Adrenal gland (tissue), 12 donors: ENCODE measurements around the gene DMD. TPM values are rescaled to one million over a fixed set of nuclear protein-coding genes. Genes with fewer than 3 reads are reported as not detected.

Experiments
- DNase-seq, 7 donors: peaks; one replicate each; pipeline ENCODE4 v3.0.0-alpha.2; 2019 to 2020
- H3K27ac ChIP-seq, 5 donors: fragments of 200-600 bp; sonication (generic) in 4 of 5; 1 replicate in 3 of 5; 2 replicates in 2 of 5; pipeline versions ENCODE4 v1.5.1 to v1.8.0; 2016 to 2020; ENCODE audit warnings: mild to moderate bottlenecking in 1 of 5
- H3K27me3 ChIP-seq: fragments of 200-600 bp; 2 replicates; pipeline ENCODE4 v1.8.0; 2021
- H3K36me3 ChIP-seq, 2 donors: fragments of 200-600 bp; replicated peaks in 1 of 2; 1 replicate in 1 of 2; 2 replicates in 1 of 2; pipeline versions ENCODE4 v1.5.1 to v1.8.0; 2018 to 2022
- H3K4me1 ChIP-seq, 2 donors: fragments of 200-600 bp; replicated peaks in 1 of 2; 1 replicate in 1 of 2; 2 replicates in 1 of 2; pipeline versions ENCODE4 v1.5.1 to v1.8.0; 2018 to 2021
- H3K4me3 ChIP-seq, 4 donors: fragments of 200-600 bp; sonication (generic) in 3 of 4; one replicate each; pipeline ENCODE4 v1.5.1; 2016 to 2018
- H3K9me3 ChIP-seq, 3 donors: fragments of 200-600 bp; sonication (generic) in 1 of 3; replicated peaks in 1 of 3; 1 replicate in 2 of 3; 2 replicates in 1 of 3; pipeline versions ENCODE4 v1.5.1 to v1.8.0; 2016 to 2021
- CTCF ChIP-seq, 6 experiments: fragments of 450-650 bp in 4 of 6; fragments of 200-600 bp in 2 of 6; sonication (generic) in 1 of 6; IDR thresholded peaks; 1 replicate in 5 of 6; 2 replicates in 1 of 6; pipeline versions ENCODE4 v1.5.1 to v1.8.0; 2016 to 2021; ENCODE audit warnings: antibody characterized with exemption in 6 of 6, mild to moderate bottlenecking in 2 of 6, moderate library complexity in 1 of 6
- POLR2A ChIP-seq, 2 donors: fragments of 450-650 bp; IDR thresholded peaks; one replicate each; pipeline ENCODE4 v1.6.1; 2017; ENCODE audit warnings: antibody characterized with exemption in 2 of 2, mild to moderate bottlenecking in 2 of 2, moderate library complexity in 1 of 2
- WGBS, 4 donors: extraction: QIAGEN DNeasy Blood & Tissue Kit in 2 of 4; methylation state at CpG; one replicate each; pipeline versions ENCODE4 v1.1.5 to v1.1.7; 2013 to 2017; 5-methylcytosine and 5-hydroxymethylcytosine counted together
- intact Hi-C, 2 donors: fragments of 100-400 bp; cut with DNase I; formaldehyde crosslinking; loops; one replicate each; pipeline versions ENCODE4 v1.14.1 to v1.15.0; 2022 to 2023
- polyA plus RNA-seq, 3 donors: library from polyadenylated mRNA; stranded (reverse); fragments of 200-250 nt in 2 of 3; fragments of 350-450 nt in 1 of 3; fragmentation: Illumina TruSeq in 1 of 3; extraction: RNeasy Lipid Tissue Mini Kit (QIAGEN cat#74804) in 1 of 3; gene quantifications; one replicate each; pipeline ENCODE4 v1.2.3, GENCODE V29; 2013 to 2014
- total RNA-seq, 9 donors: library from RNA; depleted of rRNA in 4 of 9; stranded (reverse); fragments of >200 nt in 4 of 9; fragments of 120-200 nt in 1 of 9; fragmentation: NEBNext Ultra II Directional in 1 of 9; extraction: Animal tissue kit (Norgen Biotek cat#: 25700) in 1 of 9; gene quantifications; one replicate each; pipeline versions ENCODE4 v1.1.0 to v1.2.4, GENCODE V29; 2013 to 2023
- donor health status: healthy with polysubstance abuse.
- donor health status: Bipolar disorder and iron deficiency.
- donor health status: DM: yes; HTN: yes; CAD: no.
- donor health status: DM: no; HTN: no; CAD: no.
- donor health status: DM: no; HTN: no; CAD: no.
- donor health status: DM: yes; HTN: yes; CAD: no.

DMD gene
- total and polyA plus RNA-seq, 12 donors, result 14.6 to 89.7 (median 36.2) TPM

- 67 to 81% (median 72%) methylated on average over 3 to 6 of the region's 6 CpGs for WGBS, 4 donors
- intact Hi-C loops, result no loop called here
- no peaks in the 10 kb centered on the region for H3K36me3 ChIP-seq
Measured at GRCh38 chrX:31236231-31236630, 1975.1 kb downstream of the DMD start.

GRCh38 chrX:31233941-31234496, 1977.3 kb downstream of the DMD start:
- WGBS, 4 donors, result 55 to 88% (median 73%) methylated on average over 4 of the region's 4 CpGs
- no peak for DNase-seq
- H3K27ac ChIP-seq, result no peak overlapping the region
- intact Hi-C loops, result no loop called here
- H3K36me3 ChIP-seq, result no peaks in the 10 kb centered on the region
- no peaks in the 10 kb centered on the region for H3K9me3 ChIP-seq
- no peaks in the 10 kb centered on the region for H3K4me1 ChIP-seq
- TF ChIP-seq POLR2A (IDR thresholded peaks at IDR 0.05) (no peak), CTCF (IDR thresholded peaks at IDR 0.05) (no peak)
- H3K27me3 ChIP-seq, result no peaks in the 10 kb centered on the region
- H3K4me3 ChIP-seq, result no peak overlapping the region

More at GRCh38 chrX:31236231-31236630, 1975.1 kb downstream of the DMD start:
- TF ChIP-seq POLR2A (IDR thresholded peaks at IDR 0.05) (no peak), CTCF (IDR thresholded peaks at IDR 0.05) (no peak)
- Histone ChIP-seq H3K4me1 (no peaks in the 10 kb centered on the region), H3K9me3 (no peaks in the 10 kb centered on the region), H3K27me3 (no peaks in the 10 kb centered on the region), H3K27ac (no peak overlapping the region), H3K4me3 (no peak overlapping the region)
- no peak for DNase-seq

- WGBS, 4 donors, result 56 to 93% (median 80%) methylated on average over 2 to 3 of the region's 3 CpGs
- no peak overlapping the region for H3K4me3 ChIP-seq
- no peak overlapping the region for H3K27ac ChIP-seq
- DNase-seq, result no peak
- no peaks in the 10 kb centered on the region for H3K4me1 ChIP-seq
- no peaks in the 10 kb centered on the region for H3K9me3 ChIP-seq
- intact Hi-C loops, result no loop called here
- H3K27me3 ChIP-seq, result no peaks in the 10 kb centered on the region
- TF ChIP-seq CTCF (IDR thresholded peaks at IDR 0.05) (no peak), POLR2A (IDR thresholded peaks at IDR 0.05) (no peak)
- no peaks in the 10 kb centered on the region for H3K36me3 ChIP-seq
Measured at GRCh38 chrX:31232506-31232905, 1978.8 kb downstream of the DMD start.

GRCh38 chrX:31228909-31229308, 1982.4 kb downstream of the DMD start:
- 55 to 70% (median 62%) methylated on average over 2 of the region's 2 CpGs for WGBS, 4 donors
- no peaks in the 10 kb centered on the region for H3K9me3 ChIP-seq
- H3K4me3 ChIP-seq, result no peak overlapping the region
- no peak for TF ChIP-seq POLR2A (IDR thresholded peaks at IDR 0.05)
- TF ChIP-seq CTCF (IDR thresholded peaks at IDR 0.05), result no peak
- H3K27me3 ChIP-seq, result no peaks in the 10 kb centered on the region
- DNase-seq, result no peak
- H3K4me1 ChIP-seq, result no peaks in the 10 kb centered on the region
- no peak overlapping the region for H3K27ac ChIP-seq
- intact Hi-C loops, result no loop called here
- H3K36me3 ChIP-seq, result no peaks in the 10 kb centered on the region
